NK-92 (cell line): ENCODE data around the gene GAD2.
"Not testable (repeated sequence)": the region's sequence is repeated elsewhere in the genome, so short reads cannot be mapped to it uniquely, and the experiment has no call there.

ENCODE experiments used
- DNase-seq: peaks from one replicate; lab custom pipeline; 2025; ENCODE audit not compliant: unreplicated experiment; lab: John Stamatoyannopoulos, UW

GAD2 gene

DNA sequence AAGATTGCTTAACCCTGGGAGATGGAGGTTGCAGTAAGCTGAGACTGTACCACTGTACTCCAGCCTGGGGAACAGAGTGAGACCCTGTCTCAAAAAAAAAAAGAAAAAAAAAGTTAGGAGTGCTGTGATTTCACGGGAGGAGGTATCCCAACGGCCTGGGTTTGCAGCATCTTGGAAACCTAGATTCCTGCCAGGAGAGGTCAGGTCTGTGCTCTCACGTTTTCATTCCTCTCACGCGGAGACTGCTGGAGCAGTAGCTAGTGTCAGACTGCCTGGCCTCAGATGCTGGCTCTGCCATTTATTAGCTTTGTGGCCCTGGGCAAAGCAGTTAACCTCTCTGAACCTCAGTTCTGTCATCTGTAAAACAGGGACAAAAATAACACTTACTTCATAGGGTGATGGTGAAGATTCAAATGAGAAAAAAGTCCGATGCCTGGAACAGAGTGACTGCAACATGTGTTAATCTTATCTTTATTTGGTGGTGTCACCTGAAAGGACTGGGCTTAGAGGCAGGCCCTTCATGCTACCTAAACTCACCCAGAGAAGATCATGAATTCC lies 94.9 kb downstream of the GAD2 start:
- no peak for DNase-seq

DNA sequence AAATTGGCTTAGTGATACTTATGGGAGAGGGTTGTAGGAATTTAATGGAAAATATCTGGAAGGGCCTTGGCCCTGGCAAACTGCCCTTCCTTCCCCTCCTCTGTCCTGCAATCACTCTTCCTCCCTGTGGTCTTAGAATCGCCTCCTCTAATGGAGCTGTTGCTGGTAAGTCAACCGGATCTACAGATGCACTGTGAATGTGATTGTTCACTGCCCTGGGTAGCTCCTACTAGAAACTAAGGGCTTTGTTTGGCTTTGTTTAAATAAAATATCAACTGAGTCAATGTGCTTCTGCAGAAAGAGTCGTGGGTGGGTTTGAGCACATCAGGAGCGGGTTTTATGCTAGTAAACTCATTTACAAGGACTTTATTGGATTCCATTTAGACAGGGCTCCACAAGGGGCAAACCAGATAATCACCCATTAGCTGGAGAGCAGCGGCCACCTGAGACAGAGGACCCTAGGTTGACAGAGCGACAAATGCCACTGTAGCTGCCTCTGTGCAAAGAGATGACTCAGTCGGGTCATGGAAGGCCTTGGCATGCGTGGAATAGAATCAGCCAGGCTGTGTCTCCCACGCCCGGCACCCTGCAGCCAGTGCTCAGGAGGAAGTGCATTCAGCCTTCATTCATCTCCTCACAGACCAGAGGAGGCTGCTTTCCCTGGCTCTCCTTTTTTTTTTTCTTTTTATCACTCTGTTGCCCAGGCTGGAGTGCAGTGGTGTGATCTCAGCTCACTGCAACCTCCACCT lies 97.9 kb downstream of the GAD2 start:
- DNase-seq: no peak

DNA sequence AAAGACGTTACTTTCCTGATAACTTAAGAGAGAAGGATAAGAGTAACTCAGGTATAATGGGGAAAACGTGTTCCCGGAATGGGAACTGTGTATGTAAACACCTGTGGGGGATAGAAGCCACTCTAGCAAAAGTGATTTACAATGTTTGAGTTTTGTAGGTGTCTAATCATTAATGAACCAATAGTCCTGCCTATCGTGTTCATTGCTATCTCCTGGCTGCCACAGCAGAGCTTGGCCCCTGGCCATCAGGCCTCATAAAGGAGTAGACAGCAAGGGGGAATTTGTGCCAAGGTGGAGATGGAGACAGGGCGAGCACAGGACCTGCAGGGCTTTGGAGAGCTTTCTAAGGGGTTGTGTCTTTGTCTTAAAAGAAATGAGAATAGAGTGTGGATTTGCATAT lies 102.1 kb downstream of the GAD2 start:
- DNase-seq: no peak

DNA sequence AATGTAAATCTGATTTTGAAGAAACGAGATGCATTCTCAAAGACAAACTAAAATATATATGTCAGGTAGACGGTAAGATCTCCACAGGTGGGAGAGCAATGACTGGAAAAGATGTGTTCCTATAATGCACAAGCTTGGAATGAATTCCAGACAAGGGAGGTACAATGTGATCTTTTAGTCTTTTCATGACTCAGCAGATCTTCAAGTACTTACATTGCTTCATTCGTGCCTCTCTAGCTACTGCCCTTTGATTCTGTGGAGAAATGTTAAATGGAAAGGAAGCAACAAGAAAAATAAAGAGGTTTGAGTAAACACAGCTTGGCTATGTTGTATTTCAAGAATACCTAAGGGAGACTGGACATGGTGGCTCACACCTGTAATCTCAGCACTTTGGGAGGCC lies 106.6 kb downstream of the GAD2 start:
- no peak for DNase-seq

DNA sequence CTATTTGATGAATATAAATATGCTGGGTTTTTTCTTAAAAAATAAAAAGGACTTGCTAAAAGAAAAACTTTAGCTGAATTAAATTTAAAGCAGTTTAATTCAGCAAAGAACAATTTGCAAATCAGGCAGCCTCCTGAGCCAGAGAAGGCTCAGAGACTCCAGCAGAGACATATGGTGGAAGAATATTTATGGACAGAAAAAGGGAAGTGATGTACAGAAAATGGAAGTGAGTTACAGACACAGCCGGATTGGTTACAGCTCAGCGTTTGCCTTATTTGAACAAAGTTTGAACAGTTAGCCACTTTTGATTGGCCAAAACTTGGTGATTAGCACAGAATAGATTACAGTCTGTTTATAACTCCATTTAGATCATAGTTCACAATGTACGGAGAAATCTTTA lies 110.3 kb downstream of the GAD2 start:
- no peak for DNase-seq

DNA sequence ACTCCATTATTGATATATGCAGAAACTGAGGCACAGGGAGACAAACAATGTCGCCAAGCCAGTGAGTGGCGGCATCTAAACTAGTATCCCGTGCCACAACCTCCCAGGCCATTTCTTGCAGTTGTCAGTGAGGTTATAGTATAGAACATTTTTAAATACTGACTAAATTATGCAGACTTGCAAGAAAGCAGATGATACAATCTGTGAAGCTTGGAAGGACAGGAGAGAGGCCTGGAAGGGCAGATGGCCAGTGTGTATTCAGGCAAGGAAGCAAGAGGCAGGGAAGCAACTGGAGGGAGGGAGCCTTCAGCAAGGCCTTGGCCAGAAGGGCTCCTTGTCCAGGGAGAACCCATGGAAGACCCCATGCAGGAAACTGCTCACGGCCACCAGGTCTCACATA lies 111.2 kb downstream of the GAD2 start:
- no peak for DNase-seq

DNA sequence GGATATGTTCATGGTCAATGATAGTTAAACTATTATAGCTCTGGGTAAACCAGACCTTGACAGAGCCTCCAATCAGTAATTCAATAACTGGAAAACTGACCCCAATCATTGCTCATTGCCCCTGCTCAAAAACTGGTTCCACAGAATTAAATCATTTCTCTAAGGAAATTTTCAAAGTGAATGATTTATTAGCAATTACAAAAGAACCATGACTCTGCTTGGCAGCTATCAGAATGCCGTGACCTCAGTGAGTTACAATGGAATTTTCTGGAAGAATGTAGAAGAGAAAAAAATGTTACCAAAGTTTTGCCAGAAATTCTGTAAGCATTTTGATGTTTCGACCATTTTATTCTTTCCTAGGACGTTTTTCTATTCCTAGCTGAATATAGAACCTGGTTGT lies 114.8 kb downstream of the GAD2 start:
- DNase-seq: no peak

DNA sequence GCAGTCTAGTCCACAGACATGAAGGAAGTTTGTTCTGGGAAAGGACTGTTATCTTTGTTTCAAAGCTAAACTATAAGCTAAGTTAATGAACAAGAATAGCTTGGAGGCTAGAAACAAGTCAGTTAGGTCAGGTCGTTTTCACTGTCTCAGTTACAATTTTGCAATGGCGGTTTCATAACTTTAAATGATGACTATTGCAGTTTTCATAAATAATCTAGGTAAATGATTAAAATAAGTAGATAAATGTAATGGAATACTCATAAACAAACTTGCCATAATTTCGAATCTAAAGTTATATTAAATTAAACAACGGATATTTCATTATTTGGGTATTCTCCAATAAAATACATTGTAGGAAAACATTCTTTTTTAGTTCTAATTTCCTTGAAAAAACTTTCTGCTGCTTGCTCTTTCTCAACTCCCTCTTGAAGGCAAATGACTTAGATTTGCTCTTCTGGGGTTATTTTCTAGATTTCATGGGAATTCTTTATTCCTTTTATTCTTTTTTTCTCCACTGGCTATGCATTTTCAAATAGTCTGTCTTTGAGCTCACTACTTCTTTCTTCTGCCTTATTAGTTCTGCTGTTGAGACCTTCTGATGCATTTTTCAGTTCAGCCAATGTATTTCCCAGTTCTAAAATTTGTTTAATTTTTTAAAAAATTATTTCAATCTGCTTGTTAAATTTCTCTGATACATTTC lies 117.8 kb downstream of the GAD2 start:
- no peak for DNase-seq

DNA sequence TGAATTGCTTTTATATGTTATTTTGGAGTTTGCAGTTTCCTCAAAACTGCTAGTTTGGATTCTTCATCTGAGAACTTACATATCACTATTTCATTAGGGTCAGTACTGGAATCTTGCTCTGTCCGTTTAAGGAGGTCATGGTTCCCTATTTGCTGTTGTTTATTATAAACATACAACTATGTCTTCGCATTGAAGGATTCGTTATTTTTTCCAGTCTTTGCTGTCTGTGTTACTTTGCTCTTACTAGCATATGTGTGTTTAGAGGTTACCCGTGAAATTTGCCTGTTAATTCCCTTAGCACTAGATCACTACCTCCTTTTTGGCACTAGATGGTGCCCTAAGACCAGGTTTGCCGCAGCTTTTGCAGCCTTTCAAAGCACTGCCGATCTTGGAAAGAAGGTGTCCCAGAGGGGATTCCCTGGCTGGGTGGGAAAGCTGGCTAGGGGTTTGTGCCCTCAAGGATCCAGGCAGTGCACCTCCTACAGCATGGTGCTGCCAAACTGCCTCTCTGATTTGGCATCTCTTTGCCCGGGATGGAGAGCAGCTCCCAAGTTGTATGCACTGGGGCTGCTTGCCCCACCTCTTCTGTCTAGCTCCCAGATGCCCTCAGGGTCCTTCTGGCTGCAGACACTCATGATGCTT lies 118.5 kb downstream of the GAD2 start:
- DNase-seq: no peak

DNA sequence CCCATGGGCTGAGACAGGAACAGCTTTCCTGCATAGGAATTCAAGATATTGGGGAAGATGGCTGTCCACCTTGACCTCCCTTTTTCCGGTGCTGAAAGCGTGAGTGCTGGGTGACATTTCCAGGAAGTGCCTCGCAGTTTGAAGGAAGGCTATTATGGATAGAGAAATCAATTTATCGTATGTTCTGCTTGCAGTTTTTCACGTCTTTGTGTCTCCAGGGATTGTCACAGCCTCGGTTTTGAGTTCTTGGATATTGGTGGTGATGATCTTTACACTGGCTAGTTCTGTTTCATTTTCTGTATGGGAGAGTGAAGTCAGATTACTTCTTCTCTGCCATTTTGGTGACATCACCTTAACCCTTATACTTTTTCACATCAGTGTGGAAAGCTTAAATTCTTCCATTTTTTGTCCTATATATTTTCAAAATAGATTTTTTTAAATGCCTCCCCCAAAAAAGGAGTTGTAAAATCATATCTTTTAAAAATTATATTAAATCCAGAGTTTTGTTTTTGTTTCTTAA lies 119.1 kb downstream of the GAD2 start:
- no peak for DNase-seq

DNA sequence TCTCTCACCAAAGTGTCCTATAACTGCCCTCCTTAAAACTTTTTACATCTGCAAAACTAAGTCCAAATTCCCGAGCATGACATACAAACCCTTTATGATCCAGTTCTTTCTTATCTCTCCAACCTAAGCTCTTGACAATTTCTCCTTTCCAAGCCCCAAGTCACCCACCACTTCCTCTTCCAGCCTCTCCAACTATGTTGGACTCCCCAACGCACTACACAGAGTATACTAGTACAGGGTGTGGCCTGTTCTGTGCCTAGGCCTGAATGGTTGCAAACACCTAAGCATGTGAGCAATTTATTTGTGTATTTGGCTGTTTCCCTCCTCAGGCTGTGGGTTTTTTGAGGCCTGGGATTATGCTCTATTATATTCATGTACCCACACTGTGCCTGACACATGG lies 120.4 kb downstream of the GAD2 start:
- no peak for DNase-seq

DNA sequence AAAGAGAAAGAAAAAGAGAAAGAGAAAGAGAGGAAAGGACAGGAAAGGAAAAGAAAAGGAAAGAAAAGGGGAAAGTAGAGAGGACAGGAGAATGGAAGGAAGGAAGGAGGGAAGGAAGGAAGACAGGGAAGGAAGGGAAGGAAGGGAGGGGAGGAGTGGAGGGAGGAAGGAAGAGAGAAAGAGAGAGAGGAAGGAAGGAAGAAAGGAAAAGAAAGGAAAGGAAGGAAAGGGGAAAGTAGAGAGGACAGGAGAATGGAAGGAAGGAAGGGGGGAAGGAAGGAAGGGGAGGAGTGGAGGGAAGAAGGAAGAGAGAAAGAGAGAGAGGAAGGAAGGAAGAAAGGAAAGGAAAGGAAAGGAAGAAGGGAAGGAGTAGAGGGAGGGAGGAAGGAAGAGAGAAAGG lies 125.1 kb downstream of the GAD2 start:
- no peak for DNase-seq

DNA sequence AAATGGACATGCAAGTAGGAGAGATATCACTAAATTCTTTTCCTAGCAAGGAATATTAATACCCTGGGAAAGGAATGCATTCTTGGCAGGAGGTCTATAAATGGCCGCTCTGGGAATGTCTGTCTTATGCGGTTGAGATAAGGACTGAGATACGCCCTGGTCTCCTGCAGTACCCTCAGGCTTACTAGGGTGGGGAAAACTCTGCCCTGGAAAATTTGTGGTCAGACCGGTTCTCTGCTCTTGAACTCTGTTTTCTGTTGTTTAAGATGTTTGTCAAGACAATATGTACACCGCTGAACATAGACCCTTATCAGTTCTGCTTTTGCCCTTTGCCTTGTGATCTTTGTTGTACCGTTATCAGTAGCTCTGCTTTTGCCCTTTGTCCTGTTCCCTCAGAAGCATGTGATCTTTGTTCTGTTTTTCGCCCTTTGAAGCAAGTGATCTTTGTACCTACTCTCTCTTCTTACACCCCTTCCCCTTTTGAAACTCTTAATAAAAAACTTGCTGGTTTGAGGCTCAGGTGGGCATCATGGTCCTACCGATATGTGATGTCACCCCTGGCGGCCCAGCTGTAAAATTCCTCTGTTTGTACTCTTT lies 132.3 kb downstream of the GAD2 start:
- not testable (repeated sequence) for DNase-seq
